ENCODE results near the gene TBX10. TPM values are rescaled to one million over a fixed set of nuclear protein-coding genes. Genes with fewer than 3 reads are reported as not detected.
"Not testable (repeated sequence)": the region's sequence is repeated elsewhere in the genome, so short reads cannot be mapped to it uniquely, and the experiment has no call there.

Gene TBX10
- total RNA-seq, 3 donors from 2014 or later: not detected

DNA sequence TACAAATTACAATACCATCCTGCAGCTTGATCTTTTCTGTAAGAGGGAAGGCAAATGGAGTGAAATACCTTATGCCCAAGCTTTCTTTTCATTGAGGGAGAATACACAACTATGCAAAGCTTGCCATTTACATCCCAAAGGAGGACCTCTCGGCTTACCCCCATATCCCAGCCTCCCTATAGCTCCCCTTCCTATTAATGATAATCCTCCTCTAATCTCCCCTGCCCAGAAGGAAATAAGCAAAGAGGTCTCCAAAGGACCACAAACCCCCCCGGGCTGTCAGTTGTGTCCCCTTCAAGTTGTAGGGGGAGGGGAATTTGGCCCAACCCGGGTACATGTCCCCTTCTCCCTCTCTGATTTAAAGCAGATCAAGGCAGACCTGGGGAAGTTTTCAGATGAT is 17.6 kb downstream of the TBX10 start:
- H3K9me3 Mint-ChIP-seq: not testable (repeated sequence)

DNA sequence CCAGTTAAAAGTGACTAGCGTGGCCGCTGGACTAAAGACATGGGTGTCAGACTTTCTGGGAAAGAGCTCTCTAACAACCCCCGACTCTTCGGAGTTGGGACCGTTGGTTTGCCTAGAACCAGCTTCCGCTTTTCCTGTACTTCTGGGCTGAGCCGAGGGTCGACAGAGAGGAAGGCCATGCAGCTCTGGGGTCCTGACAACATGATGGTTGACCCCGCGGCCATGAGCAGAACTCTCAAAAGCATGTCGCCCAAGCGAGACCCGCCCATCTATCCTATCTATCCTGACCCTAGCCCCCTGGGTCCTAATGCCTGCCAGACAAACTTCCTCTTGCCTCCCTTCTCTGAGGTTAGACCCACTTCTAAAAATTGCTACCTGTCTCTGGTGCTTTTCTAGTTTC is 18.9 kb downstream of the TBX10 start:
- not testable (repeated sequence) for H3K4me3 Mint-ChIP-seq; H3K27me3 Mint-ChIP-seq (ENCODE audit: low read depth); DNase-seq; H3K9me3 Mint-ChIP-seq; H3K4me1 Mint-ChIP-seq (ENCODE audit: low read depth); ATAC-seq; H3K36me3 Mint-ChIP-seq (ENCODE audit: insufficient read depth)

More for the DNA sequence above, 17.6 kb downstream of the TBX10 start:
- DNase-seq; H3K36me3 Mint-ChIP-seq (ENCODE audit: insufficient read depth); H3K4me3 Mint-ChIP-seq; H3K4me1 Mint-ChIP-seq (ENCODE audit: low read depth); H3K27me3 Mint-ChIP-seq (ENCODE audit: low read depth); ATAC-seq: not testable (repeated sequence)

DNA sequence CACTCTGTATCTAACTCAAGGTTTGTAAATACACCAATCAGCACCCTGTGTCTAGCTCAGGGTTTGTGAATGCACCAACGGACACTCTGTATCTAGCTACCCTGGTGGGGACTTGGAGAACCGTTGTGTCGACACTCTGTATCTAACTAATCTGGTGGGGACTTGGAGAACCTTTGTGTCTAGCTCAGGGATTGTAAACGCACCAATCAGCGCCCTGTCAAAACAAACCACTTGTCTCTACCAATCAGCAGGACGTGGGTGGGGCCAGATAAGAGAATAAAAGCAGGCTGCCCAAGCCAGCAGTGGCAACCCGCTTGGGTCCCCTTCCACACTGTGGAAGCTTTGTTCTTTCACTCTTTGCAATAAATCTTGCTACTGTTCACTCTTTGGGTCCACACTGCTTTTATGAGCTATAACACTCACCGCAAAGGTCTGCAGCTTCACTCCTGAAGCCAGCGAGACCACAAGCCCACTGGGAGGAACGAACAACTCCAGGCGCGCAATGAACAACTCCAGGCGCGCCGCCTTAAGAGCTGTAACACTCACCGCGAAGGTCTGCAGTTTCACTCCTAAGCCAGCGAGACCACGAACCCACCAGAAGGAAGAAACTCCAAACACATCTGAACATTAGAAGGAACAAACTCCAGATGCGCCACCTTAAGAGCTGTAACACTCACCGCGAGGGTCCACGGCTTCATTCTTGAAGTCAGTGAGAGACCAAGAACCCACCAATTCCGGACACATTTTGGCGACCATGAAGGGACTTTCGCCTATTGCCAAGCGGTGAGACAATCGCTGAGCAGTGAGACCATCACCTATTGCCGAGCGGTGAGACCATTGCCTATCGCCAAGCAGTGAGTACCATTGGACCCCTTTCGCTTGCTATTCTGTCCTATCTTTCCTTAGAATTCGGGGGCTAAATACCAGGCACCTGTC is 19.6 kb downstream of the TBX10 start:
- DNase-seq; H3K27me3 Mint-ChIP-seq (ENCODE audit: low read depth): not testable (repeated sequence)

DNA sequence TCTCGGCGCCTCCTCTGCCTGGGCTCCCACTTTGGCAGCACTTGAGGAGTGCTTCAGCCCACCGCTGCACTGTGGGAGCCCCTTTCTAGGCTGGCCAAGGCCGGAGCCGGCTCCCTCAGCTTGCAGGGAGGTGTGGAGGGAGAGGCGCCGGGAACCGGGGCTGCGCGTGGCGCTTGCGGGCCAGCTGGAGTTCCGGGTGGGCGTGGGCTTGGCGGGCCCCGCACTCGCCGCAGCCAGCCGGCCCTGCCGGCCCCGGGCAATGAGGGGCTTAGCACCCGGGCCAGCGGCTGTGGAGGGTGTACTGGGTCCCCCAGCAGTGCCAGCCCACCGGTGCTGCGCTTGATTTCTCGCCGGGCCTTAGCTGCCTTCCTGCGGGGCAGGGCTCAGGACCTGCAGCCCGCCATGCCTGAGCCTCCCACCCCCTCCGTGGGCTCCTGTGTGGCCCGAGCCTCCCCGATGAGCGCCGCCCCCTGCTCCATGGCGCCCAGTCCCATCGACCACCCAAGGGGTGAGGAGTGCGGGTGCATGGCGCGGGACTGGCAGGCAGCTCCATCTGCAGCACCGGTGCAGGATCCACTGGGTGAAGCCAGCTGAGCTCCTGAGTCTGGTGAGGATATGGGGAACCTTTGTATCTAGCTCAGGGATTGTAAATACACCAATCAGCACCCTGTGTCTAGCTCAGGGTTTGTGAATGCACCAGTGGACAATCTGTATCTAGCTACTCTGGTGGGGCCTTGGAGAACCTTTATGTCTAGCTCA is 20.5 kb downstream of the TBX10 start:
- H3K4me1 Mint-ChIP-seq (ENCODE audit: low read depth): peaks cover 12% of the 10 kb centered on the region
- ATAC-seq; H3K4me3 Mint-ChIP-seq; H3K36me3 Mint-ChIP-seq (ENCODE audit: insufficient read depth); DNase-seq; H3K27me3 Mint-ChIP-seq (ENCODE audit: low read depth); H3K9me3 Mint-ChIP-seq: not testable (repeated sequence)

More for the DNA sequence above, 19.6 kb downstream of the TBX10 start:
- not testable (repeated sequence) for H3K4me1 Mint-ChIP-seq (ENCODE audit: low read depth); H3K4me3 Mint-ChIP-seq; H3K9me3 Mint-ChIP-seq; ATAC-seq; H3K36me3 Mint-ChIP-seq (ENCODE audit: insufficient read depth)

DNA sequence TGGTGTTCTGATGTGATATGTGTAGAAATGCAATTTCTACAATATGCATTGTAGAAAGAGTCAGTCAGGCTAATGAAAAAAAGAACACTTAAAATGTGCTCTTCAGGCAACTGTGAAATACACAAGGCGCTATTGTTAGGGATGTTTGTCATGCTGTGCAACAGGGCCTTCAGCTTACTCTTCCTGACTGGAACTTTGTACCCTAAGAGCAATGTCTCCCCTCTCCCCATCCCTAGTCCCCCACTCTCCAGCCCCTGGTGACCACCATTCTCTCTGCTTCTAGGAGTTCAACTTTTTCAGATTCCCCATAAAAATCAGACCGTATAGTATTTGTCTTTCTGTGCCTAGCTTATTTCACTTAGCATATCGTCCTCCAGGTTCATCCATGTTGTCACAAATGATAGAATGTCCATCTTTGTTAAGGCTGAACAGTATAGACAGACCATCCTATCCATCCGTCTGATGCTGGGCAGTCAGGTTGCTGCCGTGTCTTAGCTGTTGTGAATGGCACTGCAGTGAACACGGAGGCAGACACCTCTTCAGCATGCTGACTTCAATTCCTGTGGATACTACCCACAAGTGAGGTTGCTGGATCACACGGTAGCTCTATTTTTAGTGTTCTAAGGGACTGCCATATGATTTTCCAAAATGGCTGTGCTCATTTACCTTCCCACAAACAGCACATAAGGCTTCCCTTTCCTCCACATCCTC is 22.2 kb downstream of the TBX10 start:
- Mint-ChIP-seq H3K4me3 (no peak overlapping the region), H3K9me3 (no peaks in the 10 kb centered on the region), H3K4me1 (ENCODE audit: low read depth) (peaks cover 24% of the 10 kb centered on the region), H3K36me3 (ENCODE audit: insufficient read depth) (peaks cover 2% of the 10 kb centered on the region), H3K27me3 (ENCODE audit: low read depth) (no peaks in the 10 kb centered on the region)
- DNase-seq (no peak), ATAC-seq (no peak)

DNA sequence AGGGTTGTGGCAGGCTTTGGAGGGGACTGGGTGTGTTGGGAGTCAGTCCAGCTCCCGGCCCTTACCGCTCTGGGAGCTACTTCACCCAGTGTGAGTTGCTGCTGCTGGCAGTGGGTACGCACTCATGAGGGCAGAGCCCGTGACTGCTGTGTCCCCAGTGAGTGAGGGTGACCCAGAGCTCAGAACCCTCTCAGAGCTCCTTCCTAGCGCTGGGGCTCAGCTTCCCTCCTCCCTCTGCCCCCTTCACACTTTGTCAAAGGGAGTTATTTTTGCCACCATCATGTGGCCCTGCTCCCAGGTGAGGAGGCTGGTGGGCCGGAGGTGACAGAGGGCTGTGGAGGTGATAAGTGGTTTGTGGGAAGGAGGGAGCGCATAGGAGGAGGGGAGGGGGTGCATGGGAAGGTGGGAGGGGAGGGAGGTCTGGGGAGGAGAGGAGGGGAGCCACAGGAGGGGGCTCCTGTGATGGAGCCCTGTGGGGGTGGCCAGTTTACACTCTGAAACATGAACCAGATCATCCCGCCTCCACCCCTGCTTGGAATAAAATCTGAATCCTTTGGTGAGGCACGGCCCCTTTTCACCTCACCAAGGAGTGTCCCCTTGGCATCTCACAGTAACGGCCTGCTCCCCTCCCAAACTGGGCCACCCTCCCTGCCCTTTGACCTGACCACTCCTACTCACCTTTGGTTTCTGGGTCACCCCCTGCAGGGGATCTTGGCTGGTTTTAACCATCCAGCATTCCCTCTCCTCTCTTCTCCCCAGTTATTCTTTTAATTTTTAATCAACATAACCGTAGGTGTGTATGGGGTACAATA is 22.9 kb downstream of the TBX10 start:
- H3K4me3 Mint-ChIP-seq: peak overlapping the region; percentile 70
- ATAC-seq (no peak), DNase-seq (no peak)
- peaks cover 8% of the 10 kb centered on the region for H3K36me3 Mint-ChIP-seq (ENCODE audit: insufficient read depth)
- peaks cover 24% of the 10 kb centered on the region for H3K4me1 Mint-ChIP-seq (ENCODE audit: low read depth)
- no peaks in the 10 kb centered on the region for H3K27me3 Mint-ChIP-seq (ENCODE audit: low read depth)
- no peaks in the 10 kb centered on the region for H3K9me3 Mint-ChIP-seq

DNA sequence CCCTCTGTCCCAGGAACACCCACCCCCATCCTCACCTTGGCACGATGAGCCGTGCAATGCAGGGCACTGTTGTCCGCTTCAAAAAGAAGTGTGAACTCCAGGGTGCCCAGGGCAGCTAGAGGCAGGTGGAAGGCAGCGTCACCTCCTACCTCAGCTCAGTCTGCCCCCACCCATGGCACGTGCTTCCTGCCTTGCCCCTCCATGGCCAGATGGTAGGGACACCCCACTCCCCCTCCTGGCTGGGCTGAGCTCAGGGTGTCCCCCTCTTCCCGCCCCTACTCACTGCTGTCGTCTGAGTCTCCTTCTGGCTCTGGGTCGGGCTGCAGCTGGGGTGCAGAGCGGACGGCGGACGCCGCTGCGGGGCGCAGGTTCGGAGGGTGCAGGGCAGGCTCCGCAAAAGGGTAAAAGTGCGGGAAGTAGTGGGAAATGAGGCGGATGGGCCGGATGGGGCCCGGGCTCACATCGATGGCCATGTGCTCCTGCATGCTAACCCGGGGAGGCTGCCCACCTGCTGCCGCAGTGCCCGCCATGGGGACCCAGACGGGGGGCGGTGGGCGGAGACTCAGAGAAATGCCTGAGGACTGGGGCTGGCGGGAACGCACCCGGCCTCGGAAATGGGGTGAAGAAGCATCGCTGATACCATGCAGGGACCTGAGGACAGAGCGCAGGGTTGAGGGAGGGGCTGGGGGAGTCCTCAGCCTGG is 23.7 kb downstream of the TBX10 start:
- DNase-seq: no peak
- H3K4me3 Mint-ChIP-seq: peak overlapping the region; percentile 70
- H3K36me3 Mint-ChIP-seq (ENCODE audit: insufficient read depth): peaks cover 8% of the 10 kb centered on the region
- H3K27me3 Mint-ChIP-seq (ENCODE audit: low read depth): no peaks in the 10 kb centered on the region
- no peaks in the 10 kb centered on the region for H3K9me3 Mint-ChIP-seq
- ATAC-seq: no peak
- peaks cover 24% of the 10 kb centered on the region for H3K4me1 Mint-ChIP-seq (ENCODE audit: low read depth)

DNA sequence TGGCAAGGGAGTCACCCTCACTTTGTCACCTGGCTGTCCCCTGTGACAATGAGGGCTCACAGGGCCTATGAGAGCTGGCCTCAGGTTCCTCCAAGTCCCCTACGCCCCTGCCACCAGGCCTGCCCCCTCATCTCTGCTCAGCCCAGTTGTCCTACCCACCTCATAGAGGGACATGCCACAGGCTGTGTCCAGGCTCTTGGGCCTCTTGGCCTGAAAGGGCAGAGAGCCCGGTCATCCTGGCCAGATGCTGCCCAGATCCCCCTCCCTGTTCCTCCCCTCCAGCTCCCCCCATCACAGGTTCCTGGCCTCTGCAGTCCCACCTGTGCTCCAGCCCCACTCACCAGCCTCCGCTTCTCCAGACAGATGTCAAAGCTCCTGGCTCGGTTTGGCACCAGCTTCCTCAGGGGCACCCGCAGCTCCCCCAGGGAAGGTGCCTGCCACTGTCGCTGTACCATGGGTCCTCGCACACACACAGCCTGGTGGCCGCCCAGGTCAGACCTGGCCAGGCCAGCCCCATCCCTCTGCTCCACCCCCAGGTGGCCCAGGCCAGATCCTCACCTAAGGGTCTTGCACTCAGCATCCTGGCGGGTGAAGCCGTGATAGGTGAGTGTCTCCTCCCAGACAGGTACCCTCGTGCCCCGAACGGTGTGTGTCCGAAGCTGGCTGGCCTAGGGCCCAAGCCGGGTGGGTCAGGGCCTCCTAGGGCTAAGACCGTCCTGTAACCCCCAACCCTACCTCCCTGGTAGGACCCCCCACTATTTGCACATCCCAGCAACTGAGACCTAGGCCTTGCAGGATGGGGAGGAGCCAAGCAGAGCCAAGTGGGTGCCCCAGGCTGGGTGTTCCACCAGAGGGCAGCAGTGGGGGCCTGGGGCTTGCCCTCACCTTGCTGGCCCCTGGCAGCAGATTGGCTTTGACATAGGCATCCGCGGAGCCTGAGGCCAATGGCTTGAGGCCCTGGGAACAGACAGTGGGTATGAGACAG is 24.5 kb downstream of the TBX10 start:
- peaks cover 11% of the 10 kb centered on the region for H3K36me3 Mint-ChIP-seq (ENCODE audit: insufficient read depth)
- H3K27me3 Mint-ChIP-seq (ENCODE audit: low read depth): no peaks in the 10 kb centered on the region
- ATAC-seq (peak in 1 of 2 donors; percentile 21), DNase-seq (peak; percentile 43)
- no peaks in the 10 kb centered on the region for H3K9me3 Mint-ChIP-seq
- peak overlapping the region; percentile 77 for H3K4me3 Mint-ChIP-seq
- H3K4me1 Mint-ChIP-seq (ENCODE audit: low read depth): peaks cover 24% of the 10 kb centered on the region

DNA sequence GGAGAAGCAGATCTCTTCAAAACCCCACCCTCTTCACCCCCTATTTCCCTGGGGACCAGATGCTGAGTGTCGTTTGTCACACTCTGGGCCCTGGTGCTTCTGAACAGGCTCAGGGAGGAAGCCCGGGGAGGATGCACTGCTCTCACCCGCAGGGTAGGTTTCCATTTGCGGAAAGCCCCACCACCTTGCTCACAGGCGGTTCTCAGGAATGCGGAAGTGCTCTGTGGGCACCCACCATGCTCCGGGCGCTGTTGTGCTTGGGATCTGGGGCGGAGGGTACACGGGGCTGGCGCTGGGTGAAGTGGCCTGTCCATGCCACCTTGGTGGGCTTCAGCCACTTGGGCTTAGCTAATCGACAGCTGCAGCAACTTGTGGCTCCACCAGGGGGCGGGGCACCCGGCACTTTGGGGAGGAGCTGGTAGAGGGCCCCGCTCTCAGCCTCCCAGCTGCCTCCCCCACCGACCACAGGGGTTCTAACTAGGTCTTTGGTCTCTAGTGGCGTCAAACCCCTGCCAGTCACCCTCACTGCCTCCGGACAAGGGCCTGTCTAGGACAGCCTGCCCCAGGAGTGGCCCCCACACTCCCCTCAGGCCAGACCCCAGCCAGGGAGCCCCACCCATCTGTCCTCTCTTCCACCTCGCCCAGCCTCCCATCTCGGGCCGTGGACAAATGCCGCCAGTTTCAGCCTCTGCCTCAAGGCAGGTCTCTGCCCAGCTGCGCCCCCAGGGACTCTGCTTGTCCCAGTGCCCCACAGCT is 25.4 kb downstream of the TBX10 start:
- peaks cover 24% of the 10 kb centered on the region for H3K4me1 Mint-ChIP-seq (ENCODE audit: low read depth)
- H3K27me3 Mint-ChIP-seq (ENCODE audit: low read depth): no peaks in the 10 kb centered on the region
- H3K36me3 Mint-ChIP-seq (ENCODE audit: insufficient read depth): peaks cover 16% of the 10 kb centered on the region
- no peaks in the 10 kb centered on the region for H3K9me3 Mint-ChIP-seq
- DNase-seq: peak; percentile 78
- peak overlapping the region; percentile 77 for H3K4me3 Mint-ChIP-seq
- ATAC-seq: peak; percentile 93

DNA sequence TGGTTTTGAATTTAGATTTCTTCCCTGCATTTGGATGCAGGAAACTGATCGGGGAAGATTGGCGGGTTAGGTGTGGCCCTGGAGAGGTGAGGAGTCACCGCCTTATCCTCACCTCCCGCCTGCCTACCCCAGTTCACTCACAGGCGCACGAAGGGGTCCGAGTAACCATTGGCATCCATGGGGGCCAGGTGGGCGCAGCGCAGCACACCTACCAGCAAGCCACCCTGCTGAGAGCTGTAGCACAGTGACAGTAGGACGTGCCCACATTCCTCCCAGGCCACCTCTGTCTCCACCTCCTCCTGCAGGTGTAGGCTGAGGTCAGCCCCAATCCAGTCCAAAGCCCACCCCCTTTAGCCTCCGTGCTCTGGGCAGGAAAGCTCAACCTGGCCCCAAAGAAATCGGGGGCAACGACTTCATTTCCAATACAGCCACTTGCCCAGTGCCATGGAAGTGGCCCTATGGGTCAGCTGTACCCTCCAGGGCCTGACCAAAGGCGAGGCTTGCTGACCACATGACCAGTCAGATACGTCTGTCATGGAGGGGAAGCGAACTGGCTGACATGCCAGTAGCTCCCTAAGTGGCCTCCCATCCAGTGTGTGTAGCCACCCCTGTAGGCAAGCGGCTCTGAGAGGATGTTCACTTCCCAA is 26.1 kb downstream of the TBX10 start:
- no peaks in the 10 kb centered on the region for H3K27me3 Mint-ChIP-seq (ENCODE audit: low read depth)
- H3K36me3 Mint-ChIP-seq (ENCODE audit: insufficient read depth): peaks cover 21% of the 10 kb centered on the region
- H3K9me3 Mint-ChIP-seq: no peaks in the 10 kb centered on the region
- peaks cover 28% of the 10 kb centered on the region for H3K4me1 Mint-ChIP-seq (ENCODE audit: low read depth)
- DNase-seq (no peak), ATAC-seq (no peak)
- peak overlapping the region; percentile 77 for H3K4me3 Mint-ChIP-seq

DNA sequence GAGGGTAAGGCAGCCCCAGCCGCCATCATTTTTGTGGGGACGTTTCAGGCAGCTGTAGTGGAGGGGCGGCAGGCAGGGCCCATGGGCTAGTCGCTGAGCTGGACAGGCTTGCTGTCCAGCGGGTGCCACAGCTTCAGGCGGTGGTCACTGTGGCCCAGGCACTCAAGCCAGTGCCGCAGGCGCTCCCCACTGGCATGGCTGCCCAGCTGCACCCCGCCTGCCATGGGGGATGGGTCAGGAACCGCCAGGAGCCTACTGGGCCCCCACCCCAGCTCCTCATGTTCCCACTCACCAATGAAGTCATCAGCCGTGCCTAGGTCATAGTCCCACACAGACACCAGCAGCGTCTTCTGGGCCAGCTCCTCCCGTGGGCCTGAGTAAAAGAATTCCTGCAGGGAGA is 26.8 kb downstream of the TBX10 start:
- Mint-ChIP-seq H3K36me3 (ENCODE audit: insufficient read depth) (peaks cover 23% of the 10 kb centered on the region), H3K27me3 (ENCODE audit: low read depth) (no peaks in the 10 kb centered on the region), H3K4me3 (no peak overlapping the region), H3K4me1 (ENCODE audit: low read depth) (peaks cover 33% of the 10 kb centered on the region), H3K9me3 (no peaks in the 10 kb centered on the region)
- DNase-seq: no peak
- ATAC-seq: no peak
